ENCODE data around the gene OR8D2.
"Not testable (repeated sequence)": the region's sequence is repeated elsewhere in the genome, so short reads cannot be mapped to it uniquely, and the experiment has no call there.

The OR8D2 gene

DNA sequence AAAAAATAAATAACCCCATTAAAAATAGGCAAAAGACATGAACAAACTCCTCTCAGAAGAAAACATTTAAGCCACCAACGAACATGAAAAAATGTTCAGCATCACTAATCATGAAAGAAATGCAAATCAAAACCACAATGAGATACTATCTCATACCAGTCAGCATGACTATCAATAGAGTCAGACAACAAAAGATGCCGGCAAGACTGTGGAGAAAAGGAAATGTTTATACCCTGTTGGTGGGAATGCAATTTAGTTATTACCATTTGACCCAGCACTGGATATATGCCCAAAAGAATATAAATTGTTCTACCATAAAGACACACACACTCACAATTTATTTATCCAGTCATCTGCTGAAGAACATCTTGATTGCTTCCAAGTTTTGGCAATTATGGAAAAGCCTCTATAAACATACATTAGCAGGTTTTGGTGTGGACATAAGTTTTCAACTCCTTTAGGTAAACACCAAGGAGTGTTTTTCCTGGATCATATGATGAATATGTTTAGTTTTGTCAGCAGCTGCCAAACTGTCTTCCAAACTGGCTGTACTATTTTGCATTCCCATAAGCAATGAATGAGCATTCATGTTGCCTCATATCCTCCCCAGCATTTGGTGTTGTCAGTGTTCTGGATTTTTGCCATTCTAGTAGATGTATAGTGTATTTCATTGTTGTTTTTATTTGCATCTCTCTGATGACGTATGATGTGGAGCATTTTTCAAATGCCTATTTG, 34.2 kb downstream of the OR8D2 start:
- Histone ChIP-seq H3K4me1 (ENCODE audit: control insufficient read depth, insufficient read depth, low read length) (peaks cover 18% of the 10 kb centered on the region), H3K36me3 (ENCODE audit: insufficient read depth, low read length) (no peaks in the 10 kb centered on the region), H3K9ac (ENCODE audit: low read depth, low read length) (peak overlapping the region; percentile 75), H3K4me2 (ENCODE audit: low read length) (peak overlapping the region; percentile 75), H3K4me3 (ENCODE audit: low read length) (peak overlapping the region; percentile 15), H3K9me3 (replicated peaks; ENCODE audit: low read length) (peaks cover under 1% of the 10 kb centered on the region), H3K27me3 (ENCODE audit: control insufficient read depth, insufficient read depth, low read length) (no peaks in the 10 kb centered on the region)

GRCh38 chr11:124278261-124278660, 41.7 kb downstream of the OR8D2 start:
- no peak overlapping the region for H3K9ac ChIP-seq (ENCODE audit: low read depth, low read length)
- H3K36me3 ChIP-seq (ENCODE audit: insufficient read depth, low read length) = no peaks in the 10 kb centered on the region
- H3K4me2 ChIP-seq (ENCODE audit: low read length) = no peak overlapping the region
- H3K27me3 ChIP-seq (ENCODE audit: control insufficient read depth, insufficient read depth, low read length) = no peaks in the 10 kb centered on the region
- H3K4me1 ChIP-seq (ENCODE audit: control insufficient read depth, insufficient read depth, low read length) = peaks cover 12% of the 10 kb centered on the region
- no peak overlapping the region for H3K4me3 ChIP-seq (ENCODE audit: low read length)
- no peaks in the 10 kb centered on the region for H3K9me3 ChIP-seq (replicated peaks; ENCODE audit: low read length)

- Histone ChIP-seq H3K4me2 (ENCODE audit: low read length) (no peak overlapping the region), H3K4me1 (ENCODE audit: control insufficient read depth, insufficient read depth, low read length) (peaks cover 12% of the 10 kb centered on the region), H3K9ac (ENCODE audit: low read depth, low read length) (no peak overlapping the region), H3K9me3 (replicated peaks; ENCODE audit: low read length) (no peaks in the 10 kb centered on the region), H3K36me3 (ENCODE audit: insufficient read depth, low read length) (no peaks in the 10 kb centered on the region), H3K4me3 (ENCODE audit: low read length) (no peak overlapping the region), H3K27me3 (ENCODE audit: control insufficient read depth, insufficient read depth, low read length) (no peaks in the 10 kb centered on the region)
Observed at GRCh38 chr11:124277804-124278203, 42.2 kb downstream of the OR8D2 start.

GRCh38 chr11:124277207-124277606, 42.8 kb downstream of the OR8D2 start:
- H3K9ac ChIP-seq (ENCODE audit: low read depth, low read length) = no peak overlapping the region

DNA sequence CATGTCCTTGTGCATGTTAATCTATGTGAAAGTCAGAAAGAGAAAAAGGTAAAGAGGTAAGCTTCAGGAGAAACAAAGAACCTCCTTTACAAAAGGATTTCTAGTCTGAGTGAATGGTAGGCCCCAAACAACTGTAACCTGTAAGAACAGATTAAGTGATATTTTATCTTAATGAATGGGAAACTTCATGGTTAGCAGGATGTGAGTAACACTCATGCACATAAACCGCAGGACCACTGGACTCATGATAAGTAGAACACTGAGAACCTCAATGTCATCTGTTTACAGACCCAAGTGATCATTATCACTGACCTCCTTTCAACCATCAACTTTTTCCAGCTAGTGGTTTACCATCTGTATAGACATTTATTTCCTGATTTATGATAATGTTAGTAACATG, 43.9 kb downstream of the OR8D2 start:
- Histone ChIP-seq H3K4me1 (ENCODE audit: control insufficient read depth, insufficient read depth, low read length) (peaks cover 12% of the 10 kb centered on the region), H3K36me3 (ENCODE audit: insufficient read depth, low read length) (no peaks in the 10 kb centered on the region), H3K9me3 (replicated peaks; ENCODE audit: low read length) (no peaks in the 10 kb centered on the region), H3K4me3 (ENCODE audit: low read length) (no peak overlapping the region), H3K4me2 (ENCODE audit: low read length) (no peak overlapping the region), H3K27me3 (ENCODE audit: control insufficient read depth, insufficient read depth, low read length) (no peaks in the 10 kb centered on the region), H3K9ac (ENCODE audit: low read depth, low read length) (no peak overlapping the region)

More at GRCh38 chr11:124277207-124277606, 42.8 kb downstream of the OR8D2 start:
- no peak overlapping the region for H3K4me3 ChIP-seq (ENCODE audit: low read length)
- no peaks in the 10 kb centered on the region for H3K36me3 ChIP-seq (ENCODE audit: insufficient read depth, low read length)
- peaks cover 12% of the 10 kb centered on the region for H3K4me1 ChIP-seq (ENCODE audit: control insufficient read depth, insufficient read depth, low read length)
- H3K27me3 ChIP-seq (ENCODE audit: control insufficient read depth, insufficient read depth, low read length) = no peaks in the 10 kb centered on the region
- no peaks in the 10 kb centered on the region for H3K9me3 ChIP-seq (replicated peaks; ENCODE audit: low read length)
- no peak overlapping the region for H3K4me2 ChIP-seq (ENCODE audit: low read length)

DNA sequence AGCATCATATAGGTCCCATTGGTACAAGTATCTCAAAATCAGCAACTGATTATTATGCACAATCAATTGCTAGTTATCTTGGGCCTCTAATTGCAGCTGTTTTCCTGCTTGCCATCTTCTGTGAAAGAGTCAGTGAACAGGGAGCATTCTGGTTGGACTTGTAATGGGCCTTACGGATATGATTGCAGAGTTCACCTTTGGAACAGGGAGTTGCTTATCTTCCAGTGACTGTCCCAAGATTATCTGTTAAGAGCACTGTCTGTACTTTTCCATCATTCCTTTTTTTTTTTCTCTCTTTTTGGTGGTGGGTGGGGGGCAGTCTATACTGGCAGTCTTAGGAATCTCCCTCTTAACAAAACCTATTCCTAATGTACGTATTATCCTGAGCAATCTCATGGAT, 46.0 kb downstream of the OR8D2 start:
- Histone ChIP-seq H3K9ac (ENCODE audit: low read depth, low read length) (no peak overlapping the region), H3K4me3 (ENCODE audit: low read length) (no peak overlapping the region), H3K4me1 (ENCODE audit: control insufficient read depth, insufficient read depth, low read length) (peaks cover 12% of the 10 kb centered on the region), H3K36me3 (ENCODE audit: insufficient read depth, low read length) (no peaks in the 10 kb centered on the region), H3K9me3 (replicated peaks; ENCODE audit: low read length) (no peaks in the 10 kb centered on the region), H3K4me2 (ENCODE audit: low read length) (no peak overlapping the region), H3K27me3 (ENCODE audit: control insufficient read depth, insufficient read depth, low read length) (no peaks in the 10 kb centered on the region)

DNA sequence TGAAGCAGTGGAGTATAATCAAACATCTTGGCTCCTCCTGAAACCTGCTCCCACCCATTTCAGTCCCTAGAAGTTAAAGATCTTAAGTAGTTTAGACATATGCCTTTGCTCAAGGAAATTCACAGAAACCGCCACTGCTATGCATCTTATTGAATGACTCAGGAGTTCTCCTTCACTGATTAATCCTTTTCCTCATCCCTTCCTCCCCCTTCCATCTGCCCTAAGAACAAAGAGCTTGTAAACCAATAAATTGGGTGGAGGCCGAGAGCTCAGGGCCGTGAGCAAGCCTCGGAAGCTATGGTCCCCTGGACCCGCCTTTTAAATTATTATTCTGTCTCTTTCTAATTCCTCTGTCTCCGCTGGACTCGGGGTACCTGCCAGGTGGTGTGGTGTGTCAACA, 49.1 kb downstream of the OR8D2 start:
- not testable (repeated sequence) for H3K4me3 ChIP-seq (ENCODE audit: low read length); H3K36me3 ChIP-seq (ENCODE audit: insufficient read depth, low read length); H3K4me1 ChIP-seq (ENCODE audit: control insufficient read depth, insufficient read depth, low read length); H3K4me2 ChIP-seq (ENCODE audit: low read length); H3K9me3 ChIP-seq (replicated peaks; ENCODE audit: low read length); H3K9ac ChIP-seq (ENCODE audit: low read depth, low read length); H3K27me3 ChIP-seq (ENCODE audit: control insufficient read depth, insufficient read depth, low read length)

Data from skeletal muscle satellite cell (primary cell).